GM18519 (cell line): Measurements from ENCODE around the gene EID2.

Source experiments
- ATAC-seq: cut with Tn5 transposase; IDR thresholded peaks from one replicate; pipeline ENCODE4 v1.9.1; 2021; ENCODE audit warnings: mild to moderate bottlenecking, moderate library complexity; ENCODE audit not compliant: unreplicated experiment, low FRiP score

Gene EID2

GRCh38 chr19:39506598-39506943 is 33.4 kb downstream of the EID2 start:
- no peak for ATAC-seq

GRCh38 chr19:39502640-39503417 is 37.1 kb downstream of the EID2 start:
- no peak for ATAC-seq

GRCh38 chr19:39501340-39501739 is 38.6 kb downstream of the EID2 start:
- ATAC-seq: no peak

GRCh38 chr19:39500543-39500942 is 39.4 kb downstream of the EID2 start:
- no peak for ATAC-seq

GRCh38 chr19:39499932-39500331 is 40.0 kb downstream of the EID2 start:
- ATAC-seq: no peak

GRCh38 chr19:39498798-39499642 is 40.9 kb downstream of the EID2 start, which contains the start of gene DLL3:
Gene DLL3 (plus strand): TSS chr19:39498947. CDS start chr19:39498975, 28 bp downstream.
- ATAC-seq: no peak

GRCh38 chr19:39497996-39498797 is 41.8 kb downstream of the EID2 start:
- ATAC-seq: no peak

GRCh38 chr19:39497701-39497995 is 42.3 kb downstream of the EID2 start:
- ATAC-seq: no peak

GRCh38 chr19:39496063-39496462 is 43.9 kb downstream of the EID2 start:
- no peak for ATAC-seq

- no peak for ATAC-seq
Observed at GRCh38 chr19:39494661-39495060, 45.3 kb downstream of the EID2 start.

- ATAC-seq: no peak
Observed at GRCh38 chr19:39492788-39493187, 47.2 kb downstream of the EID2 start.

- no peak for ATAC-seq
Observed at GRCh38 chr19:39492225-39492624, 47.7 kb downstream of the EID2 start.

GRCh38 chr19:39489756-39490155 is 50.2 kb downstream of the EID2 start:
- no peak for ATAC-seq
